PC-3 (cell line): ENCODE measurements around the gene AFF4.

Experiments used
- EZH2 ChIP-seq: fragments of 300-600 bp; sonication (generic); IDR thresholded peaks from one replicate; pipeline ENCODE4 v1.6.1; 2017; ENCODE audit warnings: antibody characterized with exemption, mild to moderate bottlenecking, low read length; ENCODE audit not compliant: unreplicated experiment
- EZH2phosphoT487 ChIP-seq: fragments of 300-600 bp; sonication (generic); IDR thresholded peaks from 2 replicates; pipeline ENCODE4 v1.6.1; 2018; ENCODE audit warnings: mild to moderate bottlenecking, antibody characterized with exemption, low read length, borderline replicate concordance
- TF ChIP-seq, protein P1 (sequence below): fragments of 300-600 bp; sonication (generic); conservative IDR thresholded peaks from 2 replicates; pipeline ENCODE4 v1.5.1; 2017; ENCODE audit warnings: antibody characterized with exemption, low read depth, mild to moderate bottlenecking, low read length

DNA sequence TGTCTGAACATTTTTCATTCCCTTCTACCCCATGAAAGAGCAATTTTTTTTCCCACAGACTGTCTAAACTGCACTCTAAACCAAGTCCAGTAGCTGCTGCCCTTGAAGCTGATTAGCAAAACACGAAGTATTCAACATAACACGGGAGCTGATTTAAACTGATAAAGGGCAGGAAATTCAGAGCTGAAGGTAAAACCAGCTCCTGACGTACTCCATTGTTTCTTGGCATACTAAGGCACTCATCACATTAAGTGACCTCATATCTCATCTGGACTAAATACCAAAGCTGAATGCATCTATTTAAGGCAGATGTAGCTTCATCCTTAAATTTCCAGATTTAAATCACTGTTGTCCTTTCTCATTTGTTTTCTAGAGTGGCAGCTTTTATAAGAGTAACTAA lies 109.1 kb downstream of the AFF4 start:
- TF ChIP-seq EZH2 (no peak), EZH2phosphoT487 (no peak)
- TF ChIP-seq, protein P1, sequence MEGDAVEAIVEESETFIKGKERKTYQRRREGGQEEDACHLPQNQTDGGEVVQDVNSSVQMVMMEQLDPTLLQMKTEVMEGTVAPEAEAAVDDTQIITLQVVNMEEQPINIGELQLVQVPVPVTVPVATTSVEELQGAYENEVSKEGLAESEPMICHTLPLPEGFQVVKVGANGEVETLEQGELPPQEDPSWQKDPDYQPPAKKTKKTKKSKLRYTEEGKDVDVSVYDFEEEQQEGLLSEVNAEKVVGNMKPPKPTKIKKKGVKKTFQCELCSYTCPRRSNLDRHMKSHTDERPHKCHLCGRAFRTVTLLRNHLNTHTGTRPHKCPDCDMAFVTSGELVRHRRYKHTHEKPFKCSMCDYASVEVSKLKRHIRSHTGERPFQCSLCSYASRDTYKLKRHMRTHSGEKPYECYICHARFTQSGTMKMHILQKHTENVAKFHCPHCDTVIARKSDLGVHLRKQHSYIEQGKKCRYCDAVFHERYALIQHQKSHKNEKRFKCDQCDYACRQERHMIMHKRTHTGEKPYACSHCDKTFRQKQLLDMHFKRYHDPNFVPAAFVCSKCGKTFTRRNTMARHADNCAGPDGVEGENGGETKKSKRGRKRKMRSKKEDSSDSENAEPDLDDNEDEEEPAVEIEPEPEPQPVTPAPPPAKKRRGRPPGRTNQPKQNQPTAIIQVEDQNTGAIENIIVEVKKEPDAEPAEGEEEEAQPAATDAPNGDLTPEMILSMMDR = no peak
